CD4-positive, alpha-beta T cell treated with Interleukin-15 for 4 hours (primary cell): ENCODE data around the gene GJC2.
"Not testable (repeated sequence)": the region's sequence is repeated elsewhere in the genome, so short reads cannot be mapped to it uniquely, and the experiment has no call there.

Experiments used
- DNase-seq: peaks from one replicate; pipeline ENCODE4 v3.0.0-alpha.2; 2020; ENCODE audit warnings: low spot score

GJC2 gene

GRCh38 chr1:228149406-228150119 is at the start of gene GJC2:
GJC2 (plus strand) TSS chr1:228149930; CDS start chr1:228157759, 7,829 bp downstream.
- DNase-seq, result no peak

GRCh38 chr1:228100822-228101613 is 48.7 kb upstream of the GJC2 start:
- no peak for DNase-seq

GRCh38 chr1:228101614-228101993 is 48.1 kb upstream of the GJC2 start:
- no peak for DNase-seq

GRCh38 chr1:228101994-228102790 is 47.5 kb upstream of the GJC2 start:
- DNase-seq, result peak; percentile 57

GRCh38 chr1:228102791-228103620 is 46.7 kb upstream of the GJC2 start, which contains the start of gene C1orf35:
C1orf35 (minus strand) TSS chr1:228103325; CDS start chr1:228103227, 98 bp downstream.
- peak; percentile 93 for DNase-seq

- DNase-seq, result no peak
Measured at GRCh38 chr1:228104526-228105269, 45.0 kb upstream of the GJC2 start.

- DNase-seq, result no peak
Measured at GRCh38 chr1:228105270-228105995, 44.3 kb upstream of the GJC2 start.

GRCh38 chr1:228105996-228106799 is 43.5 kb upstream of the GJC2 start:
- no peak for DNase-seq

GRCh38 chr1:228106800-228107054 is 43.0 kb upstream of the GJC2 start:
- no peak for DNase-seq

- no peak for DNase-seq
Measured at GRCh38 chr1:228107636-228108035, 42.1 kb upstream of the GJC2 start.

- no peak for DNase-seq
Measured at GRCh38 chr1:228108055-228108690, 41.6 kb upstream of the GJC2 start.

GRCh38 chr1:228108742-228109072 is 41.0 kb upstream of the GJC2 start:
- DNase-seq, result no peak

- peak; percentile 97 for DNase-seq
Measured at GRCh38 chr1:228109073-228109961, 40.4 kb upstream of the GJC2 start, which contains the start of gene MRPL55. MRPL55 (minus strand) TSS chr1:228109299; CDS start chr1:228108260, 1,039 bp downstream.

- DNase-seq, result no peak
Measured at GRCh38 chr1:228109962-228110488, 39.7 kb upstream of the GJC2 start.

- no peak for DNase-seq
Measured at GRCh38 chr1:228110556-228110955, 39.2 kb upstream of the GJC2 start.

GRCh38 chr1:228111315-228111714 is 38.4 kb upstream of the GJC2 start:
- DNase-seq, result not testable (repeated sequence)

GRCh38 chr1:228112167-228112566 is 37.6 kb upstream of the GJC2 start:
- no peak for DNase-seq

- no peak for DNase-seq
Measured at GRCh38 chr1:228112617-228113016, 37.1 kb upstream of the GJC2 start.
